GM18867 (cell line): ENCODE data around the gene NCOR1.
"Not testable (repeated sequence)": the region's sequence is repeated elsewhere in the genome, so short reads cannot be mapped to it uniquely, and the experiment has no call there.

Source experiments
- ATAC-seq: cut with Tn5 transposase; IDR thresholded peaks from one replicate; pipeline ENCODE4 v1.9.1; 2021; ENCODE audit warnings: mild to moderate bottlenecking, moderate library complexity; ENCODE audit not compliant: unreplicated experiment

Gene NCOR1

GRCh38 chr17:16215965-16216316 is 607 bp upstream of the NCOR1 start:
- peak; percentile 4 for ATAC-seq

- ATAC-seq: peak; percentile 51
Observed at GRCh38 chr17:16215002-16215272, 397 bp downstream of the NCOR1 start.

DNA sequence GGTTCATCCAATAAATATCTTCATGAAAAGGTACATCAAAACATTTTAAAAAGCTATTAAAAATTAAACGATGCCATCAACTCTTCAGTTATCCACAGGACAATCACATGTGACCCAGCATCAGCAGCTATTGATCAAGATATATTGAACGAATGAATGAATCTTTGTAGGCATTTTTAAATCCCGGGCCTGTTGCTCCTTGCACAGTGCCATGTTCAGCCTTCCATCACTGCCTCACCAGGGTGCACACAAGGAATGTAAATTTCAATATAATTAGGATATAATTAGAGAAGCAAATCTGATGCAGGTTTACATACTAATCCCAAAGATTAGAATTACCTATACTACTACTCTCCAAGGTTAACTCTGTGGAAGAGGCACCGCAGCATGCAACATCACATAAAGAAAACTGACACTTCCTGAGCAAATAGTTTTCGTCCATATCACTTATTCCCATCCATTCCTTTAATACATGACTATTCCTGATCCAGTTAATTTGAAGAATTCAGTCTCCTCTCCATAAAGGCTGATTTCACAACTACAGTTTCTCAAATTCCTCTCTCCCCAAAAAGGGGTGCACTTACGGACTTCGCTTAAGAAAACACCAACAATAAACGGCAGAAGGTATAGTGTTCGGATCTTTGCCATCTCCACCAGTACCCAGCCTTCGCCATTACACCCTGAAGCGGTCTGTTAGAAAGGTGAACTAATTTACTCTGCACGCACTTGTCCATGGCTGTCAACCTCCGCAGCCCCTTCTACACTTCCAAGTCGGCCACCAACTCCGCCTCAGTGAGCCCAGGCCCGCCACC is 938 bp downstream of the NCOR1 start:
- no peak for ATAC-seq

DNA sequence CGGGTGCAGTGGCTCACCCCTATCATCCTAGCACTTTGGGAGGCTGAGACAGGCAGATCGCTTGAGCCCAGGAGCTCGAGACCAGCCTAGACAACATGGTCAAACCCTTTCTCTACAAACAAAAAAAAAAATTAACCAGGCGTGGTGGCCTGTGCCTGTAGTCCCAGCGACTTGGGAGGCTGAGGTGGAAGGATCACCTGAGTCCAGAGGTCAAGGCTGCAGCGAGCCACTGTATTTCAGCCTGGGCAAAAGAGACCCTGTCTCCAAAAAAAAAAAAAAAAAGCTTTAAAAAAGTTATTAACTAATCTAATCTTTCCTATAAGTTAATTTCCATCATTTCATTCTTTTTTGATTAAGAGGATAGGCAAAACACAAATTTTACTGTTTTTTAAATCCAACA is 2.5 kb downstream of the NCOR1 start:
- ATAC-seq: no peak

GRCh38 chr17:16211590-16211989 is 3.7 kb downstream of the NCOR1 start:
- ATAC-seq: no peak

- not testable (repeated sequence) for ATAC-seq
Observed at GRCh38 chr17:16204763-16205162, 10.6 kb downstream of the NCOR1 start.

DNA sequence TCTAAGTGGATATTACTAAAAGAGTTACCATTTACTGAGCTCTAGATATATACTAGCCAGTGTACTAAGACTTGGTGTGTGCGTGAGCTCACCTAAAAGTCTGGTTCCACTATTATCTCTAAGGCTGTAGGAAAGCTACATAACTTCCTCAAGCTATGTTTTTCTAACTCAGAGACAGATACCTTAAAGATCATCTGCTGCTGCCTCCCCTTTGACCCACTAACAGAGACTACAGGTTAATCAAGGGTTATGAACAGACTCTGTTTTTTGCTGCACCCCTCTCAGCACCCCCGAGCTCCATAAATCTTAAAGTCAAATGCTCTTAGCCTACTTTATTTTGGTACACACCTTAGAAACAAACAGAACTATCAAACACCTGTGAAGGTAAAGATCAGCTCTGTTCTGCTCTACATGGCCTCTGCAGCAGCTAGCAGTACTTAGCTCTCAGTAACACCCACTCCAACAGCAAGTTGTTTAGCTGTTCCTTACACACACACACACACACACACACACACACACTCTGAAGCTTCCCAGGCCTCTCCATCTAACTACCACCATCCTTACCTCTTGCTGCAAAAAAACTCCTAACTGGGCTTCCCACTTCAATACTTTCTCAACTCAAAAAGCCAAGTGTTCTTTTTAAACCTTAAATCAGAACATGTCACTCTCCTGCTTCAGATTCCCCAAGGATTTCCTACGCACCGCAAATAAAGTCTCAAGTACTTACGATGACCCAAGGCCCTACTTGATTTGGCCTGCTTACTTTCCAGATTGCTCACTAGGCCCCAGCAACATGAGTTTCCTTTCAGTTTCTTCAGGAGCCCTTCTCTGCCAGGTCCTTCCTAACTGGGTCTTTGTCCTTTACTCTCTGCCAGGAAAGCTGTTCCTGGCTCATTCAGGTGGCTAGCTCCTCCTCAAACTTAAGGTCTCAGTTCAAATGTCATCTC is 12.5 kb downstream of the NCOR1 start:
- not testable (repeated sequence) for ATAC-seq

DNA sequence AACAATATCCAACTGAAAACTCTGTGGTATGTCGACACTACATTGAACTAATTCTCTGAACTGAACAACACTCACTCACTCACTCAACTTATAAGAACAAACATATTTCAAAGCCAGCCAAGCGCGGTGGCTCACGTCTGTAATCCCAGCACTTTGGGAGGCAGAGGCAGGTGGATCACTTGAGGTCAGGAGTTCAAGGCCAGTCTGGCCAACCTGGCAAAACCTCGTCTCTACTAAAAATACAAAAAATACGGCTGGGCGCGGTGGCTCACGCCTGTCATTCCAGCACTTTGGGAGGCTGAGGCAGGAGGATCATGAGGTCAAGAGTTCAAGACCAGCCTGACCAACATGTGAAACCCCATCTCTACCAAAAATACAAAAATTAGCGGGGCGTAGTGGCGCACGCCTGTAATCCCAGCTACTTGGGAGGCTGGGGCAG is 13.6 kb downstream of the NCOR1 start:
- ATAC-seq: not testable (repeated sequence)

DNA sequence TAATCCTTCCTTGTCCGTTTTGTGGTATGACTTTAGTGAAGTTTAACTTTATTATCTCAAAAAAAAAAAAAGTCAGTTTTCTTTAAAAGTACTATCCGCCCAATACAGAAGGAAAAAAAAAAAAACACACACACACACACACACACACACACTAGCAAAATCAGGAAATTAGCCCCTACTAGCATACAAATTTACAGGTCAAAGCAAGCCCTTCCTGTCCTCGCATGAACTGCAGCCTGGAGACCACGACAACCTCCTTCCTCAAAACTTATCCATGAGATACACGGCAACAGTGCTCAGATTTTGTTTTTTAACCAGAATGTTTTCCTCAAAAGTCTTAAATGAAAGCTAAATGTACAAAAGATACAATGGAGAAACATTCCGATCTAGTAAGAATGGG is 16.2 kb downstream of the NCOR1 start:
- ATAC-seq: no peak

GRCh38 chr17:16197276-16197675 is 18.1 kb downstream of the NCOR1 start:
- no peak for ATAC-seq

GRCh38 chr17:16194307-16194835 is 21.0 kb downstream of the NCOR1 start:
- ATAC-seq: not testable (repeated sequence)

DNA sequence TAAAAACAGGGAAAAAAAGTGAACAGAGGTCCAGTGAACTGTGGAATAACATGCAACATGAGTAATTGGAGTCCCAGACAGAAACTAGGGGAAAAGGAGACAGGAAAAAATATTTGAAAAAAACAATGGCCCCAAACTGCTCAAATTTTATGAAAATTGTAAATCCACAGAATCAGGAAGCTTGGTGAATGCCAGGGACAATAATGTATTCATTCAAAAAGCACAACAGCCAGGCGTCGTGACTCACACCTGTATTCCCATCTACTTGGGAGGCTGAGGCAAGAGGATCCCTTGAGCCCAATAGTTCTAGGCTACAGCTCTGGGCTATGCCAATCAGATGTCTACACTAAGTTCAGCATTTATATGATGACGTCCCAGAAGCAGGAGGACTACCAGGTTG is 23.7 kb downstream of the NCOR1 start:
- ATAC-seq: no peak

- ATAC-seq: no peak
Observed at GRCh38 chr17:16190703-16191360, 24.5 kb downstream of the NCOR1 start.

- ATAC-seq: no peak
Observed at GRCh38 chr17:16189791-16190348, 25.5 kb downstream of the NCOR1 start.

GRCh38 chr17:16187642-16188041 is 27.7 kb downstream of the NCOR1 start:
- no peak for ATAC-seq

GRCh38 chr17:16181581-16181980 is 33.8 kb downstream of the NCOR1 start:
- ATAC-seq: no peak

GRCh38 chr17:16178836-16179235 is 36.5 kb downstream of the NCOR1 start:
- no peak for ATAC-seq

- no peak for ATAC-seq
Observed at GRCh38 chr17:16171613-16172012, 43.7 kb downstream of the NCOR1 start.

- ATAC-seq: not testable (repeated sequence)
Observed at GRCh38 chr17:16166766-16167165, 48.6 kb downstream of the NCOR1 start.

DNA sequence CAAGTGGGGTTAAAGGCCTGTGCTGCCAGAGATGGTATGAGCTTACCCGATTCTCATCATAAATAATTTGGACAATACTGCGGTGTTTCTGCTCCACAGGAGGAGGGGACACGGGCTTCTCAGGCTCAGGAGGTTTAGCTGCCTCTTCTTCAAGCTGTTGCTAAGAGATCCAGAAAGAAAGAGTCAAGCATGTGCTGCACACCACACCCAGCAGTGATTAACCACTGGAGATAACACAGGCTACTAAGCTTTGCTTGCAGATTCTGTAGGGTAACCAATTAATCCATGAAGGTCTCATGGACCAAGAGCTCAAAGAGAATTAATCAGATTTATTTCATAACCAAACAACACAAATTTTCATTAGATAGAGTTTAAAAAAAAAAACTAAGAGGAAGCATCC is 56.6 kb downstream of the NCOR1 start:
- no peak for ATAC-seq

DNA sequence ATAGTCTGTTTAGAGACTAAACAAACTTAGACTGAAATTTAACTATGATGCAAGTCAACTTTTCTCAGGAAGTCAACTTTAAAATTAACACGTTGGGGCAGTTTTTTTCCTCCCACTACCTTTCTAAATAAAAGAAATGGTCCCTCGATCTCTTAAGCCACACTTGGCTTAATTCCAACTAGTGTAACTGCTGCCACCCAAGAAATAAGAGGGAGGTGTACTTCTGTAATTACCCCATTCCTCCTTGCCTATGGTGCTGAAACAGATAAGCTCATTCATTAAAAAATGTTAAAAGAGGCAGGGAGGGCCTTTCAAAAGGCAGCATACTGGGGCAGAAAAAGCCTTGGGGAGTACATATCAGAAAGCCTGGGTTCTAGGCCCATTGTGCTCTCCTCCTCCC is 59.8 kb downstream of the NCOR1 start:
- ATAC-seq: no peak
